Keratinocyte (primary cell): ENCODE measurements around the gene LRPPRC.

Experiments
- EZH2 ChIP-seq: IDR thresholded peaks from one replicate; pipeline ENCODE4 v1.6.1; 2012; ENCODE audit warnings: inconsistent platforms, mild to moderate bottlenecking, low read length, moderate library complexity
- TF ChIP-seq, protein P1 (sequence below), 3 experiments: IDR thresholded peaks in 1 of 3; conservative IDR thresholded peaks in 1 of 3; optimal IDR thresholded peaks in 1 of 3; 2 replicates in 2 of 3; 3 replicates in 1 of 3; pipeline versions ENCODE3 to v1.5.1; 2011; ENCODE audit warnings: low read length in 3 of 3, mild to moderate bottlenecking in 3 of 3, moderate library complexity in 2 of 3, control low read depth in 1 of 3, inconsistent platforms in 1 of 3; ENCODE audit not compliant: insufficient read depth in 2 of 3; ENCODE audit errors: extremely low read depth in 1 of 3

DNA sequence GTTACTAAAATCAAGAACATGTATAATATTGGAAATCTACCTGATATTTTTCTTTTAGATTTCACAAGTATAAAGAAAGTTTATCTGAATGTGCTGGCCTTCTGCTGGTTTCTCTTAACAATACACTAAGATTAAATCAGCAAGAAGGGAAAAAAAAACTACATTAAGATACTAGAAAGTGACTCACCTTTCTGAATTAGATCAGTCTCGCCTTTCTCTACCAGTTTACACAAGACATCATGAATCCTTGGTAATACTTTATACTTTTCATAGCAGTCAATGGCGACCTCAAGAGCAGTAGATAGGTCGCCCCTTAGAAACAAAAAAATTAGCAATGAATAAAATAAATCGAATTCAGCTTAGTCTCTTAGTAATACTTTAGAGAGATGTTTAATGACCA lies 61.2 kb downstream of the LRPPRC start:
- TF ChIP-seq, protein P1, sequence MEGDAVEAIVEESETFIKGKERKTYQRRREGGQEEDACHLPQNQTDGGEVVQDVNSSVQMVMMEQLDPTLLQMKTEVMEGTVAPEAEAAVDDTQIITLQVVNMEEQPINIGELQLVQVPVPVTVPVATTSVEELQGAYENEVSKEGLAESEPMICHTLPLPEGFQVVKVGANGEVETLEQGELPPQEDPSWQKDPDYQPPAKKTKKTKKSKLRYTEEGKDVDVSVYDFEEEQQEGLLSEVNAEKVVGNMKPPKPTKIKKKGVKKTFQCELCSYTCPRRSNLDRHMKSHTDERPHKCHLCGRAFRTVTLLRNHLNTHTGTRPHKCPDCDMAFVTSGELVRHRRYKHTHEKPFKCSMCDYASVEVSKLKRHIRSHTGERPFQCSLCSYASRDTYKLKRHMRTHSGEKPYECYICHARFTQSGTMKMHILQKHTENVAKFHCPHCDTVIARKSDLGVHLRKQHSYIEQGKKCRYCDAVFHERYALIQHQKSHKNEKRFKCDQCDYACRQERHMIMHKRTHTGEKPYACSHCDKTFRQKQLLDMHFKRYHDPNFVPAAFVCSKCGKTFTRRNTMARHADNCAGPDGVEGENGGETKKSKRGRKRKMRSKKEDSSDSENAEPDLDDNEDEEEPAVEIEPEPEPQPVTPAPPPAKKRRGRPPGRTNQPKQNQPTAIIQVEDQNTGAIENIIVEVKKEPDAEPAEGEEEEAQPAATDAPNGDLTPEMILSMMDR (optimal IDR thresholded peaks at IDR 0.05 in 1 of 3, IDR thresholded peaks at IDR 0.05 in 1 of 3, conservative IDR thresholded peaks at IDR 0.05 in 1 of 3; ENCODE audit: extremely low read depth in 1 of 3, insufficient read depth in 2 of 3, low read length in 3 of 3), result no peak
- TF ChIP-seq EZH2, result no peak
